Measurements from ENCODE around the gene AUTS2.

- no peak for TF ChIP-seq CTCF (IDR thresholded peaks at IDR 0.05)
- no peak for TF ChIP-seq POLR2A (IDR thresholded peaks at IDR 0.05)
Measured at GRCh38 chr7:70764701-70765208, 1166.5 kb downstream of the AUTS2 start.
